IMR-90 (cell line): Measurements from ENCODE around the gene PCSK6. TPM values are rescaled to one million over a fixed set of nuclear protein-coding genes. Genes with fewer than 3 reads are reported as not detected.

Experiments used
- ATAC-seq: fragments of 200-7000 bp; cut with Tn5 transposase; 2 replicates; pipeline ENCODE4 v1.9.1; 2020; ENCODE audit warnings: low read depth, mild to moderate bottlenecking, moderate library complexity
- BruUV-seq: library from RNA; stranded (reverse); fragments of 400-500 nt; replicated peaks from 2 replicates; lab custom pipeline; 2021; lab: Mats Ljungman, UMichigan
- CTCF ChIA-PET: fragments of 300-600 bp; formaldehyde crosslinking; extraction: SDS; loops from one replicate; lab custom pipeline; 2021; ENCODE audit warnings: antibody characterized with exemption; lab: Yijun Ruan, JAX
- POLR2A ChIA-PET: fragments of 300-600 bp; sonication (Branson Sonifier 250); formaldehyde crosslinking; loops from one replicate; lab custom pipeline; 2022; ENCODE audit warnings: antibody characterized with exemption; ENCODE audit not compliant: unreplicated experiment; lab: Charles Lee
- DNase-seq: peaks from one replicate; pipeline ENCODE4 v3.0.0; 2013
- H2AFZ ChIP-seq: replicated peaks from 2 replicates; pipeline ENCODE3; 2013; ENCODE audit warnings: low read length, mild to moderate bottlenecking; ENCODE audit not compliant: poor library complexity
- H2AK5ac ChIP-seq: 2 replicates; pipeline ENCODE4 v1.6.1; 2013; ENCODE audit warnings: low read depth, low read length, inconsistent platforms
- H2AK9ac ChIP-seq: replicated peaks from 2 replicates; pipeline ENCODE3; 2013; ENCODE audit warnings: mild to moderate bottlenecking, low read depth, low read length, moderate library complexity; ENCODE audit not compliant: poor library complexity
- H2BK120ac ChIP-seq: 2 replicates; pipeline ENCODE4 v1.6.1; 2013; ENCODE audit warnings: low read depth, low read length, inconsistent platforms
- H2BK15ac ChIP-seq: 3 replicates; pipeline ENCODE4 v1.6.1; 2013; ENCODE audit warnings: low read depth, low read length, inconsistent platforms
- H2BK20ac ChIP-seq: 2 replicates; pipeline ENCODE4 v1.6.1; 2013; ENCODE audit warnings: low read depth, mild to moderate bottlenecking, inconsistent platforms, low read length, moderate library complexity
- H2BK5ac ChIP-seq: 2 replicates; pipeline ENCODE4 v1.6.1; 2013; ENCODE audit warnings: mild to moderate bottlenecking, low read depth, low read length, inconsistent platforms; ENCODE audit not compliant: poor library complexity, severe bottlenecking
- H3K14ac ChIP-seq: replicated peaks from 2 replicates; pipeline ENCODE4 v1.6.1; 2013; ENCODE audit warnings: low read depth, low read length, inconsistent platforms
- H3K18ac ChIP-seq: 2 replicates; pipeline ENCODE4 v1.6.1; 2013; ENCODE audit warnings: low read depth, low read length, control low read depth
- H3K23ac ChIP-seq: 2 replicates; pipeline ENCODE4 v1.6.1; 2013; ENCODE audit warnings: low read depth, low read length, inconsistent platforms
- H3K27ac ChIP-seq: 2 replicates; pipeline ENCODE4 v1.5.1; 2013; ENCODE audit warnings: mild to moderate bottlenecking, control low read depth, low read length; ENCODE audit not compliant: insufficient read depth
- H3K27me3 ChIP-seq: 2 replicates; pipeline ENCODE4 v1.6.1; 2013; ENCODE audit warnings: low read length; ENCODE audit not compliant: control insufficient read depth, insufficient read depth
- H3K36me3 ChIP-seq: 2 replicates; pipeline ENCODE4 v1.6.1; 2013; ENCODE audit warnings: low read length, mixed read lengths; ENCODE audit not compliant: control insufficient read depth, insufficient read depth
- H3K4ac ChIP-seq: 2 replicates; pipeline ENCODE4 v1.6.1; 2013; ENCODE audit warnings: low read depth, low read length, inconsistent platforms
- H3K4me1 ChIP-seq: 2 replicates; pipeline ENCODE4 v1.6.1; 2013; ENCODE audit warnings: low read length, mixed read lengths; ENCODE audit not compliant: control insufficient read depth, insufficient read depth
- H3K4me2 ChIP-seq: 2 replicates; pipeline ENCODE4 v1.6.1; 2013; ENCODE audit warnings: low read depth, mild to moderate bottlenecking, control low read depth, low read length, moderate library complexity
- H3K4me3 ChIP-seq: 2 replicates; pipeline ENCODE4 v1.5.1; 2013; ENCODE audit warnings: low read depth, mild to moderate bottlenecking, control low read depth, low read length, moderate library complexity; ENCODE audit not compliant: insufficient read depth
- H3K56ac ChIP-seq: 2 replicates; pipeline ENCODE4 v1.6.1; 2013; ENCODE audit warnings: low read length, inconsistent platforms; ENCODE audit not compliant: insufficient read depth; ENCODE audit errors: extremely low read depth
- H3K79me1 ChIP-seq, 2 experiments: 2 replicates each; pipeline ENCODE4 v1.6.1; 2013; ENCODE audit warnings: low read length in 2 of 2, inconsistent platforms in 1 of 2, low read depth in 1 of 2
- H3K9ac ChIP-seq: 2 replicates; pipeline ENCODE4 v1.6.1; 2013; ENCODE audit warnings: low read depth, low read length, control low read depth
- H3K9me1 ChIP-seq: 2 replicates; pipeline ENCODE4 v1.6.1; 2013; ENCODE audit warnings: low read length, inconsistent platforms; ENCODE audit not compliant: insufficient read depth
- H3K9me3 ChIP-seq: 2 replicates; pipeline ENCODE4 v1.6.1; 2013; ENCODE audit warnings: low read length; ENCODE audit not compliant: control insufficient read depth, insufficient read depth
- H4K20me1 ChIP-seq: 2 replicates; pipeline ENCODE4 v1.6.1; 2013; ENCODE audit warnings: low read length, inconsistent platforms; ENCODE audit not compliant: insufficient read depth
- H4K5ac ChIP-seq: 2 replicates; pipeline ENCODE4 v1.6.1; 2013; ENCODE audit warnings: mild to moderate bottlenecking, low read depth, low read length, control low read depth
- H4K8ac ChIP-seq, 2 experiments: 2 replicates each; pipeline ENCODE4 v1.6.1; 2013; ENCODE audit warnings: low read depth in 2 of 2, low read length in 2 of 2, control low read depth in 1 of 2, inconsistent platforms in 1 of 2
- H4K91ac ChIP-seq: 2 replicates; pipeline ENCODE4 v1.6.1; 2013; ENCODE audit warnings: low read depth, low read length, inconsistent platforms; ENCODE audit not compliant: insufficient read depth
- BHLHE40 ChIP-seq: fragments of 150-350 bp; IDR thresholded peaks from 2 replicates; pipeline ENCODE4 v1.6.1; 2016; ENCODE audit warnings: mild to moderate bottlenecking, low read depth, low read length
- CEBPB ChIP-seq: IDR thresholded peaks from 2 replicates; pipeline ENCODE4 v1.6.1; 2012; ENCODE audit warnings: low read depth, low read length, improper control_type of control experiment
- CHD1 ChIP-seq: IDR thresholded peaks from 2 replicates; pipeline ENCODE4 v1.6.1; 2012; ENCODE audit warnings: low read depth, low read length, improper control_type of control experiment
- CTCF ChIP-seq: conservative IDR thresholded peaks from 2 replicates; pipeline ENCODE4 v1.5.1; 2012; ENCODE audit warnings: mild to moderate bottlenecking, low read depth, low read length, improper control_type of control experiment
- ELK1 ChIP-seq: fragments of 150-350 bp; IDR thresholded peaks from 2 replicates; pipeline ENCODE4 v1.6.1; 2016; ENCODE audit warnings: low read depth, mild to moderate bottlenecking, low read length, moderate library complexity, borderline replicate concordance
- FOS ChIP-seq: fragments of 150-350 bp; IDR thresholded peaks from 2 replicates; pipeline ENCODE4 v1.6.1; 2016; ENCODE audit warnings: low read depth, low read length
- MAFK ChIP-seq: IDR thresholded peaks from 2 replicates; pipeline ENCODE4 v1.6.1; 2012; ENCODE audit warnings: low read depth, low read length, improper control_type of control experiment
- MAZ ChIP-seq: IDR thresholded peaks from 2 replicates; pipeline ENCODE4 v1.6.1; 2012; ENCODE audit warnings: low read depth, mild to moderate bottlenecking, low read length, improper control_type of control experiment, moderate library complexity, borderline replicate concordance
- MXI1 ChIP-seq: IDR thresholded peaks from 2 replicates; pipeline ENCODE4 v1.6.1; 2012; ENCODE audit warnings: low read depth, mild to moderate bottlenecking, low read length, moderate library complexity, borderline replicate concordance
- NFE2L2 ChIP-seq: fragments of 150-350 bp; IDR thresholded peaks from 2 replicates; pipeline ENCODE4 v1.6.1; 2016; ENCODE audit warnings: low read depth, mild to moderate bottlenecking, low read length
- RAD21 ChIP-seq: IDR thresholded peaks from 2 replicates; pipeline ENCODE4 v1.6.1; 2012; ENCODE audit warnings: low read length, improper control_type of control experiment
- RCOR1 ChIP-seq: IDR thresholded peaks from 2 replicates; pipeline ENCODE4 v1.6.1; 2012; ENCODE audit warnings: mild to moderate bottlenecking, low read length, improper control_type of control experiment; ENCODE audit not compliant: insufficient replicate concordance
- RFX5 ChIP-seq: IDR thresholded peaks from 2 replicates; pipeline ENCODE4 v1.8.0; 2012; ENCODE audit warnings: low read depth, mild to moderate bottlenecking, low read length, moderate library complexity
- USF2 ChIP-seq: fragments of 150-350 bp; IDR thresholded peaks from 2 replicates; pipeline ENCODE4 v1.6.1; 2017; ENCODE audit warnings: mild to moderate bottlenecking, antibody characterized with exemption, low read length, low read depth
- WGBS, 2 experiments: methylation state at CpG; one replicate each; pipeline versions ENCODE4 v1.1.5 to v1.1.7; 2013; ENCODE audit warnings: missing lambda C conversion rate in 2 of 2; ENCODE audit not compliant: insufficient read length in 1 of 2; ENCODE audit errors: extremely low coverage in 2 of 2; 5-methylcytosine and 5-hydroxymethylcytosine counted together
- dilution Hi-C: fragments of 300-500 bp; cut with HindIII; formaldehyde crosslinking; loops from one replicate; pipeline ENCODE4 v1.14.3; 2018; ENCODE audit warnings: low sequenced_read_pairs; ENCODE audit not compliant: unreplicated experiment
- in situ Hi-C: fragments of 300-500 bp; cut with MboI; formaldehyde crosslinking; loops from 3 replicates; pipeline ENCODE4 v1.14.3; 2019; ENCODE audit warnings: low sequenced_read_pairs, inconsistent platforms, mixed read lengths
- intact Hi-C: fragments of 100-400 bp; cut with micrococcal nuclease; formaldehyde crosslinking; loops from 2 replicates; pipeline ENCODE4 v1.10.0; 2022
- polyA plus RNA-seq, 3 experiments: library from polyadenylated mRNA; depleted of rRNA; stranded (reverse); fragments of >200 nt; gene quantifications; 2 replicates each; pipeline ENCODE4 v1.2.3, GENCODE V29; 2012; ENCODE audit warnings: low replicate concordance in 1 of 3
- total RNA-seq: library from RNA; depleted of rRNA; stranded (reverse); fragments of >200 nt; gene quantifications from 2 replicates; pipeline ENCODE4 v1.2.3, GENCODE V29; 2012

Gene PCSK6
- total and polyA plus RNA-seq, 2 of the 4 experiments (the other 2 are of a cell fraction), result not detected

- no peak overlapping the region for H2AK9ac ChIP-seq
- no peaks in the 10 kb centered on the region; the same call in 1 of the 2 replicates for H3K4me1 ChIP-seq
- H3K79me1 ChIP-seq, result no peaks in the 10 kb centered on the region
- no peak overlapping the region for H2AK5ac ChIP-seq
- no peak overlapping the region for H2BK15ac ChIP-seq
- 48% methylated on average over 4 of the region's 21 CpGs; no CpG with 5 or more reads in 1 of the 2 experiments for WGBS, 2 experiments
- no peak overlapping the region for H3K4me3 ChIP-seq
- H3K9ac ChIP-seq, result no peak overlapping the region
- ATAC-seq (no peak), DNase-seq (no peak)
- H4K20me1 ChIP-seq, result no peaks in the 10 kb centered on the region
- intact Hi-C loops, result no loop called here
- no peak overlapping the region for H3K4ac ChIP-seq
- H3K27ac ChIP-seq, result no peak overlapping the region
- no peak overlapping the region for H2BK5ac ChIP-seq
- no peak overlapping the region for H3K23ac ChIP-seq
- H3K14ac ChIP-seq, result no peak overlapping the region
- CTCF ChIA-PET, result no interaction called here
- no peak overlapping the region for H2BK20ac ChIP-seq
- H3K27me3 ChIP-seq, result peaks cover 15% of the 10 kb centered on the region
- no TSS peak for BruUV-seq
- no peak overlapping the region for H4K91ac ChIP-seq
- dilution Hi-C loops, result no loop called here
- POLR2A ChIA-PET, result no interaction called here
- H3K9me3 ChIP-seq, result no peaks in the 10 kb centered on the region
- no peak overlapping the region for H3K56ac ChIP-seq
- no peak overlapping the region for H3K18ac ChIP-seq
- H2AFZ ChIP-seq, result no peak overlapping the region
- no peaks in the 10 kb centered on the region for H3K9me1 ChIP-seq
- no peaks in the 10 kb centered on the region for H3K36me3 ChIP-seq
- no peak overlapping the region for H4K8ac ChIP-seq
- no peak overlapping the region for H4K5ac ChIP-seq
- in situ Hi-C loops, result no loop called here
- no peak overlapping the region for H2BK120ac ChIP-seq
- H3K4me2 ChIP-seq, result no peak overlapping the region
- no peak for TF ChIP-seq ELK1
- no peak for TF ChIP-seq CEBPB
- TF ChIP-seq BHLHE40, result no peak
- no peak for TF ChIP-seq MAZ
- TF ChIP-seq RAD21, result no peak
- TF ChIP-seq USF2, result no peak
- TF ChIP-seq RFX5, result no peak
- TF ChIP-seq CTCF, result no peak
- TF ChIP-seq MXI1, result no peak
- no peak for TF ChIP-seq NFE2L2
- TF ChIP-seq MAFK, result no peak
- no peak for TF ChIP-seq CHD1
- TF ChIP-seq RCOR1, result no peak
- TF ChIP-seq FOS, result no peak
These were observed 55.2 kb downstream of the PCSK6 start for GRCh38 chr15:101434032-101434920.
